CD4-positive, alpha-beta T cell (primary cell): Measurements from ENCODE around the gene LTC4S. TPM values are rescaled to one million over a fixed set of nuclear protein-coding genes. Genes with fewer than 3 reads are reported as not detected.
A peak's percentile ranks its signal among the peaks of the same experiment; 100 is the strongest.

ENCODE experiments used
- ATAC-seq: fragments of 200-7000 bp; cut with Tn5 transposase; one replicate; pipeline ENCODE4 v1.10.0; 2022; ENCODE audit warnings: mild to moderate bottlenecking; ENCODE audit not compliant: poor library complexity
- CTCF ChIA-PET: fragments of 350-600 bp; sonication (Branson Sonifier 250); formaldehyde crosslinking; loops from one replicate; lab custom pipeline; 2021; ENCODE audit warnings: antibody characterized with exemption, inconsistent platforms; lab: Charles Lee
- POLR2A ChIA-PET: fragments of 350-600 bp; sonication (Branson Sonifier 250); formaldehyde crosslinking; loops from one replicate; lab custom pipeline; 2021; ENCODE audit warnings: antibody characterized with exemption, inconsistent platforms; lab: Charles Lee
- DNase-seq, 14 experiments: peaks; one replicate each; pipeline ENCODE4 v3.0.0-alpha.2; 2013 to 2020; ENCODE audit warnings: mixed read lengths in 2 of 14
- H3K27ac ChIP-seq, 2 donors: one replicate each; pipeline versions ENCODE4 v1.5.1 to v1.7.0; 2013; ENCODE audit warnings: low read length in 2 of 2, low read depth in 1 of 2, mild to moderate bottlenecking in 1 of 2
- H3K27me3 ChIP-seq, 2 experiments: 1 replicate in 1 of 2; 2 replicates in 1 of 2; pipeline versions ENCODE4 v1.6.1 to v1.7.0; 2013; ENCODE audit warnings: low read length in 2 of 2, control low read depth in 1 of 2, mild to moderate bottlenecking in 1 of 2, moderate library complexity in 1 of 2; ENCODE audit not compliant: insufficient read depth in 2 of 2, control insufficient read depth in 1 of 2
- H3K36me3 ChIP-seq: one replicate; pipeline ENCODE4 v1.6.1; 2013; ENCODE audit warnings: low read length, control low read depth; ENCODE audit not compliant: insufficient read depth
- H3K4me1 ChIP-seq: one replicate; pipeline ENCODE4 v1.6.1; 2013; ENCODE audit warnings: low read length, control low read depth; ENCODE audit not compliant: insufficient read depth
- H3K4me3 ChIP-seq: one replicate; pipeline ENCODE4 v1.5.1; 2013; ENCODE audit warnings: mild to moderate bottlenecking, low read length, moderate library complexity
- H3K9me3 ChIP-seq, 2 experiments: 1 replicate in 1 of 2; 2 replicates in 1 of 2; pipeline versions ENCODE4 v1.6.1 to v1.7.0; 2013; ENCODE audit warnings: low read length in 2 of 2, mild to moderate bottlenecking in 2 of 2, control low read depth in 1 of 2, moderate library complexity in 1 of 2; ENCODE audit not compliant: control insufficient read depth in 1 of 2, insufficient read depth in 1 of 2
- H3K27ac Mint-ChIP-seq: one replicate; pipeline ENCODE4 v1.8.0; 2020; ENCODE audit warnings: mixed read lengths
- H3K27me3 Mint-ChIP-seq: one replicate; pipeline ENCODE4 v1.8.0; 2021; ENCODE audit warnings: mixed read lengths
- H3K36me3 Mint-ChIP-seq: one replicate; pipeline ENCODE4 v1.8.0; 2021; ENCODE audit warnings: low read depth, mixed read lengths
- H3K4me1 Mint-ChIP-seq: one replicate; pipeline ENCODE4 v1.8.0; 2021; ENCODE audit warnings: low read depth, mixed read lengths
- H3K4me3 Mint-ChIP-seq: one replicate; pipeline ENCODE4 v1.8.0; 2020; ENCODE audit warnings: mild to moderate bottlenecking, mixed read lengths
- H3K9me3 Mint-ChIP-seq: one replicate; pipeline ENCODE4 v1.8.0; 2020; ENCODE audit warnings: mixed read lengths
- intact Hi-C, 2 experiments: fragments of 100-400 bp; cut with DNase I in 1 of 2; cut with micrococcal nuclease in 1 of 2; formaldehyde crosslinking; loops; one replicate each; pipeline versions ENCODE4 v1.15.1 to v1.9.0; 2023 to 2025; cut with DNase I, micrococcal nuclease
- total RNA-seq, 174 experiments: library from RNA in 2 of 174; stranded (reverse) in 2 of 174; gene quantifications; one replicate each; pipeline ENCODE4 v1.2.3 and lab custom pipeline; 2021 to 2026
- TF ChIP-seq, protein P1 (sequence below): fragments of 200-600 bp; IDR thresholded peaks from one replicate; pipeline ENCODE4 v1.8.0; 2022; ENCODE audit warnings: antibody characterized with exemption, mild to moderate bottlenecking

The LTC4S gene
- total RNA-seq, 2 experiments from 2014 or later, result 3.6 to 4.2 TPM

DNA sequence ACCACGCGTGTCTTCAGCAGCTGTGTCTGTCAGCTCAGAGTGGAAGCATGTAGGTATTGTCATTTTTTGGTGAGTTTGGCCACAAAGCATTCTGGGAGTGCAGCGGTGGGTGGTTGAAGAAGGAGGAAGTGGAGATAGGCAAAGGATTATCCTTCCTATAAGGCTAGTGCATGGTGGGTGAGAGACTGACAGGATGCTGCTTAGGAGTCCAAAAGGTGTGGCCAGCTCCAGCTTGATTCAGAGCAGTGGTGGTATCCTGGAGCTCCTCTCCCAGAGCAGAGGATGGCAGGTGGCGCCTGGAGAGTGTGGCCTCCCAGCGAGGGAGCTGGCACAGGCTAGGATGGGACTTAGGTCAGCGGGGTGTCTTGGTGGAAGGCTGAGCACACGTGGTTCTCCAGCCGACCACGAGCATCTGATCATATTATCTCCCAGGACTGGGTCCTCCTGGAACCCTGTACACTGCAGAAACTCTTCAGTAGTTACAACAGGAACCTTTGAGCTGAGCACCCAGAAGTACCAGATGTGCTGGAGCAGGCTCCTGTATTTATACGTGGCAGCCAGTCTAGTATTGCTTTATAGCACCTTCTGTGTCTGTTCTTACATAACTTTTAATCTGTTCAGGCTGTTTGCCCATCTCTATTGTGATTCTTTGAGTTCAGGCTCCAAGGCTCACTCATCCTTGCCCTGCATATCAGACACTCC, 31.6 kb upstream of the LTC4S start:
- ChIA-PET POLR2A (interaction anchor here (0.8 to 2.4 kb wide), 5 partner anchors 29 to 139 kb away, joined by 3 to 24 read pairs (median 4); partner anchors contain the start of genes HNRNPH1, LTC4S and MAML1), CTCF (interaction anchor here (1.0 to 2.9 kb wide), 12 partner anchors 12 to 161 kb away, joined by 3 to 22 read pairs (median 3); partner anchors contain the start of genes CBY3, LTC4S and MAML1)
- peaks cover 26% of the 10 kb centered on the region for H3K36me3 ChIP-seq
- H3K27me3 ChIP-seq, result no peaks in the 10 kb centered on the region
- H3K4me1 ChIP-seq, result peaks cover 53% of the 10 kb centered on the region
- peak in 9 of 14 experiments; percentile 3 to 66 (median 29) for DNase-seq
- H3K4me3 Mint-ChIP-seq, result no peak overlapping the region
- peak; percentile 79 for ATAC-seq
- intact Hi-C loops, result loop anchor here (2.0 kb wide), 2 partner anchors 35 to 145 kb away; partner anchors contain the start of gene TBC1D9B (in 2 of the 2)
- no peaks in the 10 kb centered on the region for H3K9me3 ChIP-seq
- peak overlapping the region; percentile 14 to 44 for H3K27ac ChIP-seq
- peak overlapping the region; percentile 52 for H3K27ac Mint-ChIP-seq
- peaks cover 28% of the 10 kb centered on the region for H3K36me3 Mint-ChIP-seq
- no peak overlapping the region for H3K4me3 ChIP-seq
- H3K9me3 Mint-ChIP-seq, result no peaks in the 10 kb centered on the region
- no peaks in the 10 kb centered on the region for H3K27me3 Mint-ChIP-seq
- H3K4me1 Mint-ChIP-seq, result peaks cover 69% of the 10 kb centered on the region
- TF ChIP-seq, protein P1, sequence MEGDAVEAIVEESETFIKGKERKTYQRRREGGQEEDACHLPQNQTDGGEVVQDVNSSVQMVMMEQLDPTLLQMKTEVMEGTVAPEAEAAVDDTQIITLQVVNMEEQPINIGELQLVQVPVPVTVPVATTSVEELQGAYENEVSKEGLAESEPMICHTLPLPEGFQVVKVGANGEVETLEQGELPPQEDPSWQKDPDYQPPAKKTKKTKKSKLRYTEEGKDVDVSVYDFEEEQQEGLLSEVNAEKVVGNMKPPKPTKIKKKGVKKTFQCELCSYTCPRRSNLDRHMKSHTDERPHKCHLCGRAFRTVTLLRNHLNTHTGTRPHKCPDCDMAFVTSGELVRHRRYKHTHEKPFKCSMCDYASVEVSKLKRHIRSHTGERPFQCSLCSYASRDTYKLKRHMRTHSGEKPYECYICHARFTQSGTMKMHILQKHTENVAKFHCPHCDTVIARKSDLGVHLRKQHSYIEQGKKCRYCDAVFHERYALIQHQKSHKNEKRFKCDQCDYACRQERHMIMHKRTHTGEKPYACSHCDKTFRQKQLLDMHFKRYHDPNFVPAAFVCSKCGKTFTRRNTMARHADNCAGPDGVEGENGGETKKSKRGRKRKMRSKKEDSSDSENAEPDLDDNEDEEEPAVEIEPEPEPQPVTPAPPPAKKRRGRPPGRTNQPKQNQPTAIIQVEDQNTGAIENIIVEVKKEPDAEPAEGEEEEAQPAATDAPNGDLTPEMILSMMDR, result no peak

DNA sequence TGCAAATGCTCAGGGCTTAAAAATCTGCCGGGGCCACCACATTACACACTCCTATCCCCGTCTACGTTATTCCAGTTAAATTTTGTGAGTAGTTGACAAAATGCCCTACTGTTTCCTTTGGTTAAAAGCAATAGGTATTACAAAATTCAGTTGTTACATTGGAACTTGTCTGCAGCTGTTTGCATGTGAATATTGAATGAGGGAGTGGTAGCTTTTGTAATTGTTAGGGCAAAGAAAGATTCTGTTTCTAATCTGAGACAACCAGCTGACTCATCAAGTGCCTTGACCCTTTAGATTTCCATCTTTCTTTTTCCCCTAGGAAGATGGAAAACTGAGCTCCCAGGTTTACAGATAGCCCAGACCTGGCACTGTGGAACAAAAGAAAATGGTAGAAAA, 31.0 kb upstream of the LTC4S start:
- ChIA-PET POLR2A (interaction anchor here (1.0 to 2.4 kb wide), 6 partner anchors 30 to 139 kb away, joined by 3 to 24 read pairs (median 4); partner anchors contain the start of genes HNRNPH1, LTC4S, MAML1 and MGAT4B), CTCF (interaction anchor here (0.7 to 2.9 kb wide), 20 partner anchors 9 to 160 kb away, joined by 3 to 22 read pairs (median 3); partner anchors contain the start of genes CBY3, LTC4S, MAML1 and SQSTM1)
- H3K4me1 Mint-ChIP-seq, result peaks cover 69% of the 10 kb centered on the region
- H3K36me3 Mint-ChIP-seq, result peaks cover 34% of the 10 kb centered on the region
- H3K27me3 Mint-ChIP-seq, result no peaks in the 10 kb centered on the region
- TF ChIP-seq, protein P1, result no peak
- H3K4me3 Mint-ChIP-seq, result no peak overlapping the region
- peak overlapping the region in 1 of 2 donors; percentile 14 for H3K27ac ChIP-seq
- H3K36me3 ChIP-seq, result peaks cover 29% of the 10 kb centered on the region
- intact Hi-C loops, result loop anchor here (1.0 to 2.0 kb wide), 3 partner anchors 34 to 144 kb away; partner anchors contain the start of gene TBC1D9B (in 2 of the 2)
- no peaks in the 10 kb centered on the region for H3K27me3 ChIP-seq
- peak overlapping the region; percentile 52 for H3K27ac Mint-ChIP-seq
- no peak for DNase-seq
- H3K4me3 ChIP-seq, result no peak overlapping the region
- H3K9me3 ChIP-seq, result no peaks in the 10 kb centered on the region
- no peak for ATAC-seq
- no peaks in the 10 kb centered on the region for H3K9me3 Mint-ChIP-seq
- peaks cover 53% of the 10 kb centered on the region for H3K4me1 ChIP-seq

DNA sequence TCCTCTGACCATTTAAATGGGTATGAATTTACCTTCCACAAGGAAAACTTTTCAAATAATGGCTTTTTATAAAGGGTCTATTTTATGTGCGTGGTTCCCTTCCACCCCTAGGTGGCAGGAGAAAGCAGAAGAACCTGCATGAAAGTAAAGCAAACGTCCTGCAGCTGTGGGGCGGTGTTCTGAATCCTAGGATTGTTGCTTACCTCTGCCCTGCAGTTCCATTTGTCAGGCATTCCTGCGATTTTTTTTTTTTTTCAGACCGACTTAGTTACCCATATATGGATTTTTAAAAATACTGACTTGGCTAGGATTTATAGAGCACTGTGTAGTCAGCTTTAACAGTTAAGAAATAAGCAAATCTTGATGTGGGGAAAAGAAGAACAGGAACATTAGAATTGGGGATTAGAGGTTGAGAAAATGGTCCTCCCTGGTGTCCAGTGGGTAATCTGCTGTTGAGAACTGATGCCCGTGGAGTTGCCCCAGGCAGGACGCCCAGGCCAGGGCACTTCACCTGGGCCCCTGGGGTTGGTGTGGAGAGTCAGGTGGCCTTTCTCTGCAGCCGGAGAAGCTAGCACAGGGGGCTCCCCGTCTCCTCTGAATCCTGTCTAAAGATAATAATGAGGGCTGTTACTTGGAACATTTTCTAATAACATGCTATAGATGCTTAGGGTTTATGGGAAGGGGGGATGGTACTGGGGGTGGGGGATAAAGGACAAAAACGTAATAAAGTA, 30.4 kb upstream of the LTC4S start:
- intact Hi-C loops, result loop anchor here (1.0 to 2.0 kb wide), 3 partner anchors 33 to 143 kb away; partner anchors contain the start of gene TBC1D9B (in 2 of the 2)
- CTCF ChIA-PET, result interaction anchor here (0.6 to 2.9 kb wide), 21 partner anchors 8 to 159 kb away, joined by 3 to 22 read pairs (median 3); partner anchors contain the start of genes CBY3, LTC4S, MAML1 and SQSTM1
- H3K9me3 ChIP-seq, result no peaks in the 10 kb centered on the region
- Mint-ChIP-seq H3K27ac (peak overlapping the region; percentile 52), H3K36me3 (peaks cover 40% of the 10 kb centered on the region), H3K4me1 (peaks cover 66% of the 10 kb centered on the region), H3K27me3 (no peaks in the 10 kb centered on the region), H3K9me3 (no peaks in the 10 kb centered on the region), H3K4me3 (no peak overlapping the region)
- H3K4me3 ChIP-seq, result no peak overlapping the region
- H3K27me3 ChIP-seq, result no peaks in the 10 kb centered on the region
- peaks cover 53% of the 10 kb centered on the region for H3K4me1 ChIP-seq
- POLR2A ChIA-PET, result interaction anchor here (0.6 to 2.4 kb wide), 6 partner anchors 31 to 140 kb away, joined by 3 to 24 read pairs (median 4); partner anchors contain the start of genes HNRNPH1, LTC4S, MAML1 and MGAT4B
- TF ChIP-seq, protein P1, result peak; percentile 94
- peak; percentile 73 for ATAC-seq
- peak; percentile 19 to 80 (median 38) for DNase-seq
- H3K27ac ChIP-seq, result no peak overlapping the region
- H3K36me3 ChIP-seq, result peaks cover 31% of the 10 kb centered on the region
